Neuronal stem cell (in vitro differentiated cells): Measurements from ENCODE around the gene MAGI1.

Experiments used
- DNase-seq: peaks from one replicate; pipeline ENCODE4 v3.0.0-alpha.2; 2013; ENCODE audit warnings: low spot score
- H2AFZ ChIP-seq: one replicate; pipeline ENCODE4 v1.6.1; 2013; ENCODE audit warnings: mild to moderate bottlenecking, low read length, inconsistent platforms
- H2AK5ac ChIP-seq: 2 replicates; pipeline ENCODE4 v1.6.1; 2013; ENCODE audit warnings: low read depth, mild to moderate bottlenecking, inconsistent platforms, low read length, moderate library complexity, mixed read lengths
- H2BK120ac ChIP-seq: 2 replicates; pipeline ENCODE4 v1.6.1; 2013; ENCODE audit warnings: low read depth, mild to moderate bottlenecking, inconsistent platforms, low read length, moderate library complexity, mixed read lengths
- H2BK12ac ChIP-seq: one replicate; pipeline ENCODE4 v1.6.1; 2013; ENCODE audit warnings: low read length, inconsistent platforms
- H2BK15ac ChIP-seq: 2 replicates; pipeline ENCODE4 v1.6.1; 2013; ENCODE audit warnings: mild to moderate bottlenecking, low read length, inconsistent platforms, mixed read lengths
- H2BK5ac ChIP-seq: one replicate; pipeline ENCODE4 v1.6.1; 2013; ENCODE audit warnings: inconsistent platforms, mild to moderate bottlenecking, low read length, moderate library complexity
- H3K14ac ChIP-seq: one replicate; pipeline ENCODE4 v1.6.1; 2013; ENCODE audit warnings: low read length, inconsistent platforms
- H3K18ac ChIP-seq: 2 replicates; pipeline ENCODE4 v1.6.1; 2013; ENCODE audit warnings: low read length, inconsistent platforms
- H3K23ac ChIP-seq: 2 replicates; pipeline ENCODE4 v1.6.1; 2013; ENCODE audit warnings: low read depth, mild to moderate bottlenecking, mixed read lengths, low read length, inconsistent platforms; ENCODE audit not compliant: poor library complexity
- H3K27ac ChIP-seq: replicated peaks from 3 replicates; pipeline ENCODE4 v1.5.1; 2013; ENCODE audit warnings: low read length, inconsistent platforms
- H3K27me3 ChIP-seq, 3 experiments: 2 replicates each; pipeline ENCODE4 v1.6.1; 2013; ENCODE audit warnings: low read length in 3 of 3, mild to moderate bottlenecking in 2 of 3, inconsistent platforms in 1 of 3, low read depth in 1 of 3, mixed read lengths in 1 of 3, moderate library complexity in 1 of 3; ENCODE audit not compliant: control insufficient read depth in 3 of 3, insufficient read depth in 3 of 3
- H3K36me3 ChIP-seq, 2 donors: replicated peaks in 1 of 2; 2 replicates each; pipeline ENCODE4 v1.6.1; 2013; ENCODE audit warnings: low read length in 2 of 2; ENCODE audit not compliant: control insufficient read depth in 2 of 2, insufficient read depth in 2 of 2
- H3K4ac ChIP-seq: 2 replicates; pipeline ENCODE4 v1.6.1; 2013; ENCODE audit warnings: inconsistent platforms, mild to moderate bottlenecking, low read length, moderate library complexity
- H3K4me1 ChIP-seq, 2 donors: 1 replicate in 1 of 2; 2 replicates in 1 of 2; pipeline ENCODE4 v1.6.1; 2013; ENCODE audit warnings: low read length in 2 of 2, low read depth in 1 of 2; ENCODE audit not compliant: control insufficient read depth in 2 of 2, insufficient read depth in 1 of 2
- H3K4me2 ChIP-seq: one replicate; pipeline ENCODE4 v1.6.1; 2013; ENCODE audit warnings: mild to moderate bottlenecking, low read length, inconsistent platforms; ENCODE audit not compliant: insufficient read depth, poor library complexity, severe bottlenecking
- H3K4me3 ChIP-seq, 2 donors: 2 replicates each; pipeline ENCODE4 v1.5.1; 2013; ENCODE audit warnings: low read length in 2 of 2, mild to moderate bottlenecking in 2 of 2, inconsistent platforms in 1 of 2, moderate library complexity in 1 of 2
- H3K79me1 ChIP-seq: one replicate; pipeline ENCODE4 v1.6.1; 2013; ENCODE audit warnings: low read depth, mild to moderate bottlenecking, inconsistent platforms, low read length, moderate library complexity
- H3K9ac ChIP-seq: one replicate; pipeline ENCODE4 v1.6.1; 2013; ENCODE audit warnings: mild to moderate bottlenecking, low read depth, low read length, inconsistent platforms; ENCODE audit not compliant: poor library complexity
- H3K9me3 ChIP-seq, 2 donors: replicated peaks in 1 of 2; 2 replicates each; pipeline versions ENCODE3 to v1.6.1; 2013; ENCODE audit warnings: low read length in 2 of 2, mild to moderate bottlenecking in 2 of 2, inconsistent platforms in 1 of 2, low read depth in 1 of 2, mixed read lengths in 1 of 2, moderate library complexity in 1 of 2; ENCODE audit not compliant: control insufficient read depth in 2 of 2, insufficient read depth in 1 of 2
- H4K8ac ChIP-seq: one replicate; pipeline ENCODE4 v1.6.1; 2013; ENCODE audit warnings: low read depth, mild to moderate bottlenecking, inconsistent platforms, low read length, moderate library complexity
- H4K91ac ChIP-seq: one replicate; pipeline ENCODE4 v1.6.1; 2013; ENCODE audit warnings: low read length, low read depth, mild to moderate bottlenecking, inconsistent platforms; ENCODE audit not compliant: poor library complexity
- WGBS, 2 donors: extraction: QIAGEN DNeasy Blood & Tissue Kit; methylation state at CpG; one replicate each; pipeline ENCODE4 v1.1.7; 2013; ENCODE audit warnings: missing lambda C conversion rate in 2 of 2, mixed read lengths in 1 of 2; ENCODE audit not compliant: insufficient read length in 2 of 2, insufficient replicate concordance in 1 of 2; ENCODE audit errors: extremely low coverage in 2 of 2; 5-methylcytosine and 5-hydroxymethylcytosine counted together

The MAGI1 gene

DNA sequence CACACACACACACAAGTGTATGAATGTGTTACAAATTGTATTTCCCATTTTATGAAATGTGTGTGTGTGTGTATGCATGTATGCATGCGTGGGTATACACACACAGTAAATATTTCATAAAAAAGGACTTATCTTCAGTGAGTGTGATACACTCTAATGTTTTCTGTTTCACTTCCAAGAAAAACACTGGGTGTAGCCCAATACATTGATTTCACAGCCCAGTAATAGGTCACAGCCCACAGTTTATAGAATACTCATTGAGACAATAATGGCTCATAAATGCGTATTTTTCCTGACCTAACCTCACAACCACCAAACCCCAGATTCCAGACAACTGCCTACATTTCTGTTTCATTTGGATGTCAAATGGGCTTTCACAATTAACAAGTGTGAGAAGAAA, 619.5 kb downstream of the MAGI1 start:
- no peak overlapping the region for H2BK5ac ChIP-seq
- H3K36me3 ChIP-seq: peaks cover 0 to 44% of the 10 kb centered on the region in 2 donors
- H2BK12ac ChIP-seq: no peak overlapping the region
- H3K27me3 ChIP-seq: no peaks in the 10 kb centered on the region
- no peak overlapping the region for H3K4me3 ChIP-seq
- no peaks in the 10 kb centered on the region for H3K79me1 ChIP-seq
- no peak overlapping the region for H4K91ac ChIP-seq
- no peak overlapping the region for H3K23ac ChIP-seq
- no peak overlapping the region for H2BK120ac ChIP-seq
- H2BK15ac ChIP-seq: no peak overlapping the region
- no peak overlapping the region for H4K8ac ChIP-seq
- no peaks in the 10 kb centered on the region for H3K4me1 ChIP-seq
- H3K27ac ChIP-seq: no peak overlapping the region
- H3K9ac ChIP-seq: no peak overlapping the region
- H3K18ac ChIP-seq: no peak overlapping the region
- DNase-seq: no peak
- no CpG with 5 or more reads among the region's 2 CpGs for WGBS, 2 donors
- H3K14ac ChIP-seq: no peak overlapping the region
- no peak overlapping the region for H2AFZ ChIP-seq
- H3K4ac ChIP-seq: no peak overlapping the region
- no peak overlapping the region for H2AK5ac ChIP-seq
- H3K4me2 ChIP-seq: no peak overlapping the region
- peaks cover 0 to 2% of the 10 kb centered on the region in 2 donors for H3K9me3 ChIP-seq

DNA sequence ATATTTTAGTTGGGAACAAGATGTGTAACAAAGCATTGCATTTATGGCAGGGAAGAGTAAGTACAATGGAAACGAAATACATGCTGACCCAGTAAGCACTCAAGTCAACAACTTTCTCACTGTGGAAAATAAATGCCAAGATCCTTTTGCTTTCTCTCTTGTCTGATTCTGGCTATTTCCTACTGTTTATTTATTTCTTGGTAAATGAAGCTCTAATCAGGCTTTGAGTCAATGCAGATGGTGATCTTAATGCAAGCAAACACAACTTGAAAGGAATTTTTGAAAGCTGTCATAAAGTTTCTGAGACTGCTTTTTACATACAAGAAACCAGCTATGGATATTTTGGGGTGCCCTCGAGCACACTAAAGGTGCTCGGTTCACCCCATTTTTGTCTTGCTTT, 624.8 kb downstream of the MAGI1 start:
- no peak overlapping the region for H2BK120ac ChIP-seq
- WGBS, 2 donors: no CpG with 5 or more reads among the region's 3 CpGs

DNA sequence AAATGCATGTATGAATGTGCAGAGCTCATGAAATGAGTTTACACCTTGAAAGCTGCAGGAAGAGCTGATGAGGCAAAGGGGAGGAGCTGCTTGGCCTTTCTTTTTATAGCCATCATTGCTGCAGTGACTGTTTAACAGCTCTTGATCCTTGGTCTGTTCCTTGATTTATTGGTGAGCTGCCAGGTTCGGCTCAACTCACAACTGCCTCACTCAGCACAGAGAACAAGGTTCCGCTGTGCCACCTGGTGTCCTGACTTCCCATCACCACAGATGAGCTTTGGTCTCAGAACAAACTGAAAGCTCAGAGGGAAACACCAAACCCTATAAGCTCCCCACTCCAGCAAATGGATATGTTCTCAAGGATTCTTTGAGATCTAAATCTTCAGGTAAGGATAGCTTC, 626.1 kb downstream of the MAGI1 start:
- H3K9ac ChIP-seq: no peak overlapping the region
- no peak overlapping the region for H2AFZ ChIP-seq
- WGBS, 2 donors: no CpG with 5 or more reads among the region's 2 CpGs
- H2BK15ac ChIP-seq: no peak overlapping the region
- peaks cover 0 to 12% of the 10 kb centered on the region in 2 donors for H3K36me3 ChIP-seq
- peaks cover 2 to 10% of the 10 kb centered on the region in 2 donors for H3K4me1 ChIP-seq
- no peak overlapping the region for H3K4me2 ChIP-seq
- no peak overlapping the region for H3K4ac ChIP-seq
- no peak overlapping the region for H2BK5ac ChIP-seq
- no peak overlapping the region for H4K8ac ChIP-seq
- no peak overlapping the region for H2AK5ac ChIP-seq
- no peak overlapping the region for H3K27ac ChIP-seq
- no peak overlapping the region for H3K4me3 ChIP-seq
- no peak overlapping the region for H3K18ac ChIP-seq
- no peaks in the 10 kb centered on the region for H3K79me1 ChIP-seq
- no peak for DNase-seq
- no peaks in the 10 kb centered on the region for H3K27me3 ChIP-seq
- no peak overlapping the region for H3K14ac ChIP-seq
- H3K9me3 ChIP-seq: peaks cover 0 to 2% of the 10 kb centered on the region in 2 donors
- H4K91ac ChIP-seq: no peak overlapping the region
- no peak overlapping the region for H2BK120ac ChIP-seq
- no peak overlapping the region for H2BK12ac ChIP-seq
- no peak overlapping the region for H3K23ac ChIP-seq

More for the DNA sequence above, 624.8 kb downstream of the MAGI1 start:
- H3K18ac ChIP-seq: no peak overlapping the region
- H3K79me1 ChIP-seq: no peaks in the 10 kb centered on the region
- H2BK5ac ChIP-seq: no peak overlapping the region
- no peak overlapping the region for H3K4ac ChIP-seq
- H3K14ac ChIP-seq: no peak overlapping the region
- no peak overlapping the region for H3K23ac ChIP-seq
- H3K4me1 ChIP-seq: peaks cover 2 to 5% of the 10 kb centered on the region in 2 donors
- no peak overlapping the region for H2AFZ ChIP-seq
- H4K91ac ChIP-seq: no peak overlapping the region
- no peak overlapping the region for H3K4me3 ChIP-seq
- H4K8ac ChIP-seq: no peak overlapping the region
- no peak for DNase-seq
- no peaks in the 10 kb centered on the region for H3K27me3 ChIP-seq
- no peak overlapping the region for H3K4me2 ChIP-seq
- no peak overlapping the region for H3K9ac ChIP-seq
- no peak overlapping the region for H2BK15ac ChIP-seq
- no peak overlapping the region for H3K27ac ChIP-seq
- H2AK5ac ChIP-seq: no peak overlapping the region
- H3K36me3 ChIP-seq: peaks cover 0 to 18% of the 10 kb centered on the region in 2 donors
- peaks cover 0 to 2% of the 10 kb centered on the region in 2 donors for H3K9me3 ChIP-seq
- H2BK12ac ChIP-seq: no peak overlapping the region

DNA sequence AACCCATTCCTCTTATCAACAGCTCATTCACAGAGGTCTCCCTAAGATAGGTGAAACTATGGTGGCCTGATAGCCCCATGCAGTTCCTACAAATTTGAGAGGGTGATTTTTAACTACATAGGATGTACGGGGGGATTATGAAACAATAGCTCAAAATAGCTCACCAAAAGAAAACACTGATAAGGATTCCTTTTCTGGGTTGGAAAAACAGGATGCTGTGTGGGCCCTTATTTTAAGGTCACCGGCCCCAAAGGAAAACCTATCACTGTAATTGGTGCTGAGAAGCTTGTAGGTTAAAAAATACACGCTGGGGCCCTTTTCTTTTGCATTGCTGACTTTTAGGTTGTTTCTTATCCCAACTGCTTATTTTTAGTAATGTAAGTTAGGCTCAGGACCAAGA, 627.4 kb downstream of the MAGI1 start:
- H3K9ac ChIP-seq: no peak overlapping the region
- H3K14ac ChIP-seq: no peak overlapping the region
- no peak overlapping the region for H2BK12ac ChIP-seq
- no peaks in the 10 kb centered on the region for H3K27me3 ChIP-seq
- no peak overlapping the region for H2BK5ac ChIP-seq
- no peak overlapping the region for H3K4me2 ChIP-seq
- no peak overlapping the region for H3K18ac ChIP-seq
- no peak for DNase-seq
- no peak overlapping the region for H4K8ac ChIP-seq
- H2BK120ac ChIP-seq: no peak overlapping the region
- H3K4ac ChIP-seq: no peak overlapping the region
- H3K4me1 ChIP-seq: peaks cover 2 to 10% of the 10 kb centered on the region in 2 donors
- H2AFZ ChIP-seq: no peak overlapping the region
- no peaks in the 10 kb centered on the region for H3K79me1 ChIP-seq
- no peak overlapping the region for H3K4me3 ChIP-seq
- H2BK15ac ChIP-seq: no peak overlapping the region
- H3K36me3 ChIP-seq: peaks cover 0 to 11% of the 10 kb centered on the region in 2 donors
- no peak overlapping the region for H3K23ac ChIP-seq
- no peak overlapping the region for H3K27ac ChIP-seq
- no peak overlapping the region for H2AK5ac ChIP-seq
- no peak overlapping the region for H4K91ac ChIP-seq
- peaks cover 0 to 2% of the 10 kb centered on the region in 2 donors for H3K9me3 ChIP-seq
- WGBS, 2 donors: no CpG with 5 or more reads among the region's 3 CpGs
